NCI-H1092 treated with DMSO at 0.1 percent for 48 hours (cell line): ENCODE results near the gene AIFM2.
"Not testable (repeated sequence)": the region's sequence is repeated elsewhere in the genome, so short reads cannot be mapped to it uniquely, and the experiment has no call there.

Experiments used
- DNase-seq: peaks from one replicate; lab custom pipeline; 2025; lab: John Stamatoyannopoulos, UW

The AIFM2 gene

DNA sequence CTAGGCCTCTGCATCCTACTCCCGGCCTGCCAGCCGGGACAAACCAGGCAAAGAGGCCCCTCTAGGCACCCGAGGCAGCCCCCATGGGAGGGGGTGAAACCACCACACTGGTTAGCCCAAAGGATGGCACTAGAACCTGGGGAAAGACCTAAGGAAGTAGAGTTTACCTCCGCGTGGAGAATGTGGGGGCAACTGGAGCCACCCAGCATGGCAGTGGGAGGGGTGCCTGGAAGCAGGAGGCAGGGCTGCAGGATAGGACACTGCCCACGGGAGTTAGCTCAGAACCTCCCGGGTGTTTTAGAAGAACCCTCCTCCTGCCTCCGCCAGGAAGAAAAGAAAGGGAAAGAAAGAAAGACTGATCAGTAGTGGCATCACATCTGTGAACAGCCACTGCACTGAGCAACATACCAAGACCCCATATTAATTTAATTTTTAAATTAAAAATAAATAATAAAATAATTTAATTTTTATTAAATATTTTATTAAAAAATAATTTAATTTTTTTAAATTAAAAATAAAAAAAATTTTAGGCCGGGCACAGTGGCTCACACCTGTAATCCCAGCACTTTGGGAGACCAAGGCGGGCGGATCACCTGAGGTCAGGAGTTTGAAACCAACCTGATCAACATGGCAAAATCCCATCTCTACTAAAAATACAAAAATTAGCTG, 11.2 kb downstream of the AIFM2 start:
- DNase-seq, result no peak

DNA sequence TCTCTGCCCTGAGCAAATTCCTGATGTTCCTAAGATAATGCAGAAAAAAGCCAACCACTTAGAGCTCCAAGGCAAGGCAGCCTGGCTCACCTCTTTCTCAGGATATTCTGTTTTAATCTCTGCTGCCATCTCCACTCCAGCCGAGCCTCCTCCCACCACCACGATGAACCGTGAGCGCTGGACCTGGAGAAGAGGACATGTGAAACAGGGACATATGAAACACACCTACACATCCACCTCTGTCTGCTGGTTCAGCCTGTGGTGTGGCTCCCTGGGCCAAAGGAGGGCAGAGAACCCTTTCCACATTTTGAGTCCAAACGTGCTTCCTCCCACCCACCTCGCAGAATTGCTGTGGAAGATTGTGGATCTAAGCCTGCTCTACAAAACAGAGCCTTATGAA, 12.2 kb downstream of the AIFM2 start:
- no peak for DNase-seq

DNA sequence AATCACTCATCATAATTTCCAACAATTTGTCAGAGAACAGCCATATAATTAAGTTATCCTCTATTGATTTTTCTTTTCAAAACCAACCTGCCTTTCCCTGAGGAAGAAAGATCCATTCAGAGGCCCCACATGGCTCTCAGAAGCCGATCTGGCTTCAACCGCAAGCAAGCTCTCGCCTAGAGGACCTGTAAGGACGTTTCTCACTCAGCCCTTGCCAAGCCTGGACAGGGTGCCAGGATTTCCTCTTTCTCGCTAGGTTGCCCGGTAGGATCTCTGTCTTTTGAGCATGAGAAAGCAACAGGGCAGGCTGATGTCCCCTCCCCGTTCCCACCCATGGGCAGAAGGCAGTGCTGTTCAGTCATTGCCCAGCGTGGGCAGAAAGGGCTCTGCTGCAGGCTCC, 13.0 kb downstream of the AIFM2 start:
- DNase-seq, result no peak

DNA sequence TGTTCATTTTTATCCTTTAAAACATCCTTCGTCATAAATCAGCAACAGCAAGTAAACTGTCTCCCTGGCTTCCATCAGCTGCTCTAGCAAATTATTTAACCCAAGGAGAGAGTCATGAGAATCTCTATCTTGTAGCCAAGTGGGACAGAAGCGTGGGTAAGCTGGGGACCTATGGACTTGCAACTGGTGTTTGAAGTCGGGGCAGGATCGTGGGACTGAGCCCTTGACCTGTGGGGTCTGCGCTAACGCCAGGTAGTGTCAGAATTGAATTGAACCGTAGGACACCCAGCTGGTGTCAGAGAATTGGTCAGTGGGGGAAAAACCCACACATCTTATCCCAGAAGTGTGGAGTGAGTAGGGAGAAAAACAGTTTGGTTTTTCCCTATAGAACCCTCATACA, 13.4 kb downstream of the AIFM2 start:
- DNase-seq, result no peak

DNA sequence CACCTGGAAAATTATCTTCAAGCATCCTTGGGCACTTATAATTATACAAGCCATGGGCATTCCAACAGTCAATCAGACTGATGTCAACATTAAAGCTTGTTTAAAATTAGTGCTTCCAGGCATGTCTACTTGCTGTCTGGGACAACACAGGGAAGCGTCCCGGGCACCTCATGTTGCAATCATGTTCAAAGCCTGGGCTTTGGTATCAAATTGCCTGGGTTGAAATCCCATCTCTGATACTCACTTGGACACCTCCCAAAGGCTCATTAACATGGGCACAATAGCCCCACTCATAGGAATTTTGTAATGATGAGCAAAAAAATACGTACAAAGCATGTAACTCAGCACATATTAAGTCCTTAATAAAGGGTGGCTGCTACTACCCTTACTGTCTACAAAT, 14.4 kb downstream of the AIFM2 start:
- DNase-seq, result no peak

DNA sequence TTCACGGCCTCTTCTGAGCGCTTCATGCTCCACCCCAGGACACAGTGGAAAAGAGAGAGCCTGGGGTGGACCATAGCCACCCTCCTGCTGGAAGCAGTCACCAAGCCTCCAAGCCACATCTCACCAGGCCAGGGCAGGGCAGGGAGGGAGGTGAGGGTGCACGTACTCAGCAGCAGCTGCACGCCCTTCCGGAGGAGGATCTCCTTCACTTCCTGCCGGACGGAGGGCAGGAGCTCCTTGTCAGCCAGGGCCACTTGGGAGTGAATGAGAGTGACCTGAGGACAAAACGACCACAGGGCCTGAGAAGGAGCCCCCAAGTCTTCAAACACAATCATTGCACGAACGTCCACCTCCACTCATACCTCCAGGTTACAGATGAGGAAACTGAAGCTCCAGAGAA, 15.0 kb downstream of the AIFM2 start:
- DNase-seq, result no peak

DNA sequence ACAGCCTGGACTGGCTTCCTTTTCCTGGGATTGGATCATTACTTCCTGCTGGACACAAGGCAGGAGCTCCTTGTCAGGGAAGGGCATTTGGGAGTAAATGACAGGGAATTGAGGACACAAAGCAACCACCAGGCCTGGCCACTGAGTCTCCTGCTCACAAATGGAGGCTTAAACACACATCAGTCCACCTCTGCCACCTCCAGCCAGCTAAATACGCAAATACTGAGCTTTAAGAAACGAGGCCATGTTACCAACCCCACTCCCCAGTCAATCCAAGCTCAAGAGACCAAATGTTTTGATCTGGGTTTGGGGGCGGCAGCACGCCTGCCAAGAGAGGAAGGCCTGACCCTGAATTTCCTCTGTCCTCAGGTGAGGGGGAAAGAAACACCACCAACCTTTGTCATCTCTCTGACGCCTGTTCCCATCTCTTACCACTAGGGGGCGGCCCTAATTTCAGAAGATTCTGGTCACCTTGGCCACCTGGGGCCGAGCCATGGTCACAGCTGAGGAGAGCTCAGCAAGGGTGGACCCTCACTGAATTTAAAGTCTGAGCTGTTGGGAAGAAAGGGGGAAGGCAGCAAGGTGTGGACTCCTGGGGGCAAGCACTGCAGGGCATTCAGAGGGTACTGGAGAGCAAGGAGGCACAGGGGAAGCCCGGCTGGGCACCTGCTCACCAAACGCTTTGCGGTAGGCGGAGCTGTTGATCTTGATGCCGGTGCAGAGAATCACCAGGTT, 16.5 kb downstream of the AIFM2 start:
- DNase-seq, result peak; percentile 6

DNA sequence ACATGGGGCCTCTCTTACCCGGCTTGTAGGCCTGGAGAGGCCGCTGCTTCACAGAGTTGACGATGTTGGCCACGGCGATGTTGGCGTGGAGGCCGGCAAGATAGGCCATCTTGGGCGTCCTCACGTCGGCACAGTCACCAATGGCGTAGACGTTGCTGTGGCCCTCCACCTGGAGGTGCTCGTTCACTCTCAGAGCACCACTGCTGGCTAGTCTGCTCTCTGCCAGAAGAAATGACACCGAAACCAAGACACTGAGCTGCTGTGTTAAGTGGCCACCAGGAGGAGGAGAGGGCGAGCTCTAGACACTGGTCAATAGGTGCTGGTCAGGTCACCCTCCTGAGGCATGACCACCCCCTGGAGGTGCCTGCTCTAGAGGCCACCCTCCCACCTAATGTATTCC, 17.7 kb downstream of the AIFM2 start:
- no peak for DNase-seq

DNA sequence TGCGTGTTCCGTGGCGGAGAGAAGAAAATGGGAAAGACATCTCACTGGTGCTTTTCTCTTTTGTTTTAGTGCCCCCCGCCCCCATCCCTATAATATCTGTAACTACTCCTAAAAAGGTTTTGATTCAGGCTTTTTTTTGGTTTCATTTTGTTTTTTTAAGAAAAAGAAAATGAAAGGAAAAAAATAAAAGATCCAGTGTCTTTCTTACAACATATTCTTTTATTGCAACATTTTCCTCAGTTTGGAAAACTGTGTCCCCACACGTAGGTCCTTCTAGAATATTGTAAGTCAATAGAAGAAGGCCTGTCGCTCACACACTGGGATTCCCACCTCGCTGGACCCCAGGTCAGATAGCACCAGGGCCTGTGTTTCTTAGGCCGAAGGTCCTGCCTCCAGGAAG, 20.6 kb downstream of the AIFM2 start:
- no peak for DNase-seq

DNA sequence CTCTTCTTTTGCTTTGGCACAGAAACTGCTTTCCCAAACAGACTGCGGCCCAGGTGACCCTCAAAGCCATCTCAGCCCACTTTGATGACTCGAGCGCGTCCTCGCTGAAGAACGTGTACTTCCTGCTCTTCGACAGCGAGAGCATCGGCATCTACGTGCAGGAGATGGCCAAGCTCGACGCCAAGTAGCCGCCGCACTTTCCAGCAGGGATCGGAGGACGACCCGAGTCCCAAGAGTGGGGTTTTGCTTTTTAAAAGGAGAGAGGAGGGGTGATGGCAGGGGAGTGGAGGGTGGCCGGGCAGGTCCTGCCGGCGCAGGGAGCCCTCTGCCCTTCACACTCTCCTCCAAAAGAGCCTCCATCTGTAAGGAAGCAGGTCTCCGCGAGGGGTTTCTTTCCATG, 21.1 kb downstream of the AIFM2 start:
- no peak for DNase-seq

DNA sequence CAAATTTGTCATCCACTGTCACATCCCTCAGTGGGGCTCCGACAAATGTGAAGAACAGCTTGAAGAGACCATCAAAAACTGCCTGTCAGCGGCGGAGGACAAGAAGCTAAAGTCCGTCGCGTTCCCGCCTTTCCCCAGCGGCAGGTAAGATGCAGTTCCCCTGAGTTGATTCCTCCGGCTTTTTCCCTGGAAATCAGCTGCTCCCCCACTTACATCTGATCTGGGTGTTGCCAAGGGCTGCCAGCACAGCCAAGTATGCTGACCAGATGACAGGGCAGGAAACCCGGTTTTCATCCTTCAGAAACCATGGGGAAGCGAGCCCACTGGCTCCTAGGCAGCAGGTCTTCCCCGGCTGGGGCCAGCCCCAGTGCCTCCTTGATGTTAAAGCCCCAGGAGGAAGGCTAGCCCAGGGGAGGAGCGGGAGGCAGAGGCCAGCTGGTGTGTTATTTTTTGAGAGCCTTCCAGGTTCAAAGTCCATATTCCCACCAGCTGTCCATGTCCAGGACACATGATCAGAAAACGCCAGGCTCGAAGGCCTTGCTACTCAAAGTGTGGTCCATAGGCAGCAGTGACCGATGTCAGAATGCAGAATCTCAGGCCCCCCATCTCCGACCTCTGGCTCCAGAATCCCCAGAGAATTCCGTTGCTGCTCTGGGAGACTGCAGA, 23.4 kb downstream of the AIFM2 start:
- DNase-seq, result no peak

DNA sequence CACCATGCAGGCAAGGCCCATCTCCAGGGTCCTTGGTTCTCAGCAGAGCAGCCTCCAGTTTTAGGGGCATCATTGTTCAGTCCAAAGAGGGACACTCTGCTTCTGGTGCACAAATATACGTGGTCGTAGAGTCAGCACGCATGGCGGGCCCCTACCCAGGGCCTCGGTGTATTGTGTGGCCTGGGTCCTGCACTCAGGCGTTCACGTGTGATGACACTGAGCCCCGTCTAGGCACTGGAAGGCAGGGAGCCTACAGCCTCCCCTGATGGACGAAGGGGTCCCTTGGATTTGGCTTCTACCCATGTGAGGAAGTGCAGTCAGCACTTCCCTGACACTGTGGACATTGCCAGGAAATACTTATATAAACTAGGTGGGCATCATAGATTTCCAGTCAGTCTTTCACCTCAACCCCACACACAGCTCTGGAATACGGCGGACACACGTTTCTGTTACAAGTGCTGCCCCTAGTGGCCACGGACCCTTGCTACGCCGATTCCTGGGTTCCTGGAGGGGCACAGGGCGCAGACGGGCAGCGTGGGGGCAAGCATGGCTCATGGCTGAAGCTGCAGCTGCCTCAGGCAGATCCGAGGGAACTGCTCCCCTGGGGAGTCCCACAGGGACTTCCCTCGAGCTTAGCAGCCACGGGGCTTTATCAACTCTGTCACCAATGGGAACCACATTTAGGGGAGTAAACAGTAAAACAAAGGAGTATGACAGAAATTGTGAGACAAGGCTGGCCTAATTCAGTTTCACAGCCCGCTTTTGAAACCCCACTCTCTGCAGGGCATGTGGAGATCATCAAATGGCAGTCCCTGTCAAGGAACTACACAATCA, 25.4 kb downstream of the AIFM2 start:
- DNase-seq, result no peak

DNA sequence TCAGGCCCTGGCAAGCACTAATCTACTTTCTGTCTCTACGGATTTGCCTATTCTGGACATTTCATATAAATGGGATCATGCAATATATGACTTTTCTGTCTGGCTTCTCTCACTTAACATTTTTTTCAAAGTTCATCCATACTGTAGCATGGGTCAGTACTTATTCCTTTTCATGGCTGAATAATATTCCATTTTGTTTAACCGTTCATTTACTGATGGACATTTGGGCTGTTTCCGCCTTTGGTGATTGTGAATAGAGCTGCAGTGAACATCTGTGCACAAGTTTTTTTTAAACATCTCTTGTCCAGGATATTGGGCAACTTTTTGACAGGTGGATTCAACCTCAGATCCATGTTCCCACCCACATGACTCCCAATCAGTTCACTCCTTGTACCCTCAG, 31.0 kb downstream of the AIFM2 start:
- DNase-seq, result no peak

DNA sequence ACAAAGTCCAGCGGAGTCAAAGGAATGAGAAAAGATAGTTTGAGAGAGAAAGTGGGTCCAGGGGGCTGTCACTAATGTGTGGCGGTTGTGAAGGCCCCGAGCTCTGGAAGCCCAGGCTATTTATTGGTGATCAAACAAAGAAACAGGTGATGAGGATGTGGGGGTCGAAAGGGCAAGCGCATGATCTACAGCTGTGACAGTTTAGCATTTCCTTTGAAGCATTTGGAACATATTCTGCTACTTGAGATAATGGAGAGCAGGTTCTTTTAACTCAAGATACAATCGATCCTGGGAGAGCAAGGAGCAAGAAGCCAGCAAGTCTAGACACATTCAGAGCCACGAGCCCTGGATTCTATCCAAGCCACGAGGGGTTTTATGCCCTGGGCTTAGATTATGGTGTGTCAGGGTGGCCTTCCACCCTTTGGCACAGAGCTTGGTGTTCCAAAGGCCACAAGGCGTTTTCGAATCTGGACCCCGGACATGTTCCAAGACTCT, 31.5 kb downstream of the AIFM2 start:
- not testable (repeated sequence) for DNase-seq

DNA sequence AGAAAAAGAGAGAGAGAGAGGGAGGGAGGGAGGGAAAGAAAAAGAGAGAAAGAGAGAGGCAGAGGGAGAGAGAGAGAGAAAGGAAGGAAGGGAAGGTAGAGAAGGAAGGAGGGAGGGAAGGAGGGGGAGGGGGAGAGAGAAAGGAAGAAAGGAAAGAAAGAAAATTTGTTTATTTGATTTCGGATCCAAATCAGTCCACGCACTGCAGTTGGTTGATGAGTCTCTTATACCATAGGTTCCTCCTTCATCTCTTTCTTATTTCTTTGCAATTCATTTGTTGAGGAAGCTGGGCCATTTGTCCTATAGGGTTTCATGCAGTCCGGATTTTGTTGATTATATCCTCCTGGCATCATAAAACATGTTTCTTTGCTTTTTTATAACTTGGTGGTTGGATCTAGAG, 34.4 kb downstream of the AIFM2 start:
- DNase-seq, result no peak

DNA sequence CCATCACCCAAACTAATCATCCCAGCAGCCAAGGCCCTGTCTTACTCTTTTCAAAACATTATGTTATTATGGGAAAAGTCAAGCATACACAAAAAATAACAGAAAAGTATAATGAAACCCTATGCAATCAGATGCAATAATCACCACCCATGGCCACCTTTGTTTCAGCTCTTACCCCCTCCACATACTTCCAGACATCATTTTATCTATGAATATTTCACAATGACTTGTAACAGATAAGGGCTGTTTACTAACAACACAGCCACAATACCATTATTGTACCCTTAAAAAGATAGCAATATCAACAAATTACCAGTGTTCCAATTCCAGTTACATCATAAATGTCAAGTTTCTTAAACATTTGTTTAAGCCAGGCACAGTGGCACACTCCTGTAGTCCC, 35.2 kb downstream of the AIFM2 start:
- DNase-seq, result no peak

DNA sequence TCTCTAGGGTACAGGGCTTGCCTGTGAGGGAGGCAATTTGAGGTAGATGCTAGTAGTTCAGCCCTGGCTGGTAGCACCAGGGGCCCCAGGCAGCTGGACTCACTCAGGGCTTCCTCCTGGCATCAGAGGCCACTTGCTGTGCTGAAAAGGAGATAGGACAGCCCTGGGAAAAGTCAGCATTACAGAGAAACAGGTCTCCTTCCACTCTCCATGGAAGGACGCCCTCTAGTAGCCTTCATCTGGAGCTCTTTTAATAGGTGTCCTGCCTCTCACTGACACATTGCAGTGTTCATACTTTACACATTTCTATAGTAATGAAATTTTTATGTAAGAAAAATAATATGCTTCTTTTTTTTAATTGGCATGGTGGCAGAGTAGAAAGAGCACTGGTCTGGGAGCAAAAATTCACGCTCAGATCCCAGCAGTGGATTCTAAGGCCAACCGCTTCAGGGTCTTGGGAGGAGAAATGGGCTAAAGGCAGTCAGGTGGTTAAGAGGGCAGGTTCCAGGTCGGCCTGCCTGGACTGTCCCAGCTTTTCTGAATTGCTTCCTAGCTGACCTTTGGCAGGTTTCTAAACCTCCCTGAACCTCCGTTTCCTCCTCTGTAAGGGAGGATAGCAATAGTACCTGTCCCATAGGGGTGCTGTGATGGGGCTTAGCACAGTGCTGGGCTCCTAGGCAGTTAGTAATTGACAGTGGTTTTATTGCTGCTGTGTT, 35.8 kb downstream of the AIFM2 start:
- no peak for DNase-seq

DNA sequence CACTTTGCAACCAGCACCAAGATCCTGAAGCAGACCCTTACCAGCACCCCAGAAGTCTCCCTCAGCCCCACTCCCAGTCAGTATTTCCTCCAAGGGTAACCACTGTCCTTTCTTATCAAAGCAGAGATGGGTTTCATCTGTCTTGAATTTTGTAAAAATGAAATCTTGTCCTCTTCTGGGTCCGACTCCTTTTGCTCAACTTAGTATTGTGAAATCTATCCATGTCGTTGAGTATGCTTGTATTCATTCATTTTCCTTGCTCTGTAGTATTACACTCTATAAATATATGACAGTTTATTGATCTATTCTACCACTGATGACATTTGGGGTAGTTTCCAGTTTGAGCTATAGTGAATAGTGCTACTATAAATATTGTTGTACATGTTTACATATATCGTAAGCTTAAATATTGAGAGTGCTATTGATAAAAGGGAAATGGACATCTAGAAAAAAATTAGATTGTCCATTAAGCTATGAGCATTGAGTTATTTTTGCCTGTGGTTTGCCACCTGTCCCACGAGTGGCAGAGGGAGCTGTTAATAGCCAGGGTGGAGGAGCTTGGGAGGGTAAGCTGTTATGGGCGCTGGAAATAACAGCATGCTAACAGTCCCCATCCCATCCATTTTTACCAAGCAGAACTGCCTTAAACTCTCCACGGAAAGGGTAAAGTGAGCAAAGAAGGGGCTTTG, 36.5 kb downstream of the AIFM2 start:
- DNase-seq, result no peak

DNA sequence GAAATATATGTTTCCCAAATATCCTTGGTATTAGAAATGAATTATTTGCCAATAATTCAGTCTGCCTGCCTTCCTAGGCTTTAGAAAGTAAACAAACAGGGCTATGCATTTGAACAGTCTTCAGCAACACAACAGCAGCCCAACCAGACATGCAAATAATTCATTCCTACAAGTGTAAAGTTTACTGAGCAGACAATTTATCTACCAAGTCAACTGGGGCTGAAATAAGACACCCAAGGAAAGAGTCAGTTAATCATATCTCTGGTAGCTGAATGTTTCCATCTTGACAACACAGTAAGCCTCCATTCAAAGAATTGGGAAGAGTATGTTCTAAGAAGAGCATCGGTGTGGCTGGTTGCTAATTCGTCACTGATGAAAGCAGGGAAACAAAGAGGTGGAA, 38.4 kb downstream of the AIFM2 start:
- no peak for DNase-seq

DNA sequence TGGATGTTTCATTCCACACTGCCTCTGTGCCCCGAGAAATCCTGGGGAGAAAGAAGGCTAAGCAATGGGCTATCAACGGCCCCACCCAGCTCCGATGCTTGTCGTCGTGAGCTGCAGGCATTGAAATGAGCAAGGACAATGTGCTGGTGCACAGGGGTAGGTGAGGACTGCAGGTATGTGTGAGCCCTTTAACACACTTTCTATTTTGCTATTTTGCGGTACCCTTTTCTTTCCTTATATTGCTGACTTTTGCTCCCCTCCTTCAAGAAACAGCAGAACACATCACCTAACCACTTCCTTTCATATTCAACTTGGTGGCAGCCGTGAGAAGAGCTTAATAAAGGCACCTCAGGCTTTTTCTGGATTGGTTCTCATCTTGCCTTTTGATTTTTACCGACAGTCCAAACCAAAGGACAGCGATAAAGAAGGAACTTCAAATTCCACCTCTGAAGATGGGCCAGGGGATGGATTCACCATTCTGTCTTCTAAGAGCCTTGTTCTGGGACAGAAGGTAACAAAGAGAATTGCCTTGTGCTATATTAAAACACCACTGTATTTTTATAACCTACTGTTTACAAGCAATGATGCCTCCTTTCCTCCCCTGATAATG, 39.2 kb downstream of the AIFM2 start:
- no peak for DNase-seq

DNA sequence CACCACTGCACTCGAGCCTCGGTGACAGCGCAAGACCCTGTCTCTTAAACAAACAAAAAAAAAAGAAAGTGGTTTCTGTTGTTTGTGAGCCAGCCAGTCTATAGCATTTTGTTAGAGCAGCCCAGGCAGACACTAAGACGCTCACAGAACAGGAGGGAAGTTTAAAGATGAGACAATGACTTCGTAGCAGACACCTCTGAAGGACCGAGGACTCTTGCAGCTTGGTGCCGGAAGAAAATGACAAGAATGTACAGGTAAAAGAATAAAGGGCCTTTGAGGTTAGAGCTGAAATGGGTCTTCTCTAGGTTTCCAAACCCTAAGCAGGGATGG, 40.3 kb downstream of the AIFM2 start:
- DNase-seq, result no peak
